HG03469 (cell line): ENCODE results near the gene C2CD2.

ENCODE experiments used
- ATAC-seq: cut with Tn5 transposase; IDR thresholded peaks from one replicate; pipeline ENCODE4 v1.9.1; 2021; ENCODE audit warnings: mild to moderate bottlenecking, moderate library complexity, moderate number of reproducible peaks; ENCODE audit not compliant: unreplicated experiment

Gene C2CD2

DNA sequence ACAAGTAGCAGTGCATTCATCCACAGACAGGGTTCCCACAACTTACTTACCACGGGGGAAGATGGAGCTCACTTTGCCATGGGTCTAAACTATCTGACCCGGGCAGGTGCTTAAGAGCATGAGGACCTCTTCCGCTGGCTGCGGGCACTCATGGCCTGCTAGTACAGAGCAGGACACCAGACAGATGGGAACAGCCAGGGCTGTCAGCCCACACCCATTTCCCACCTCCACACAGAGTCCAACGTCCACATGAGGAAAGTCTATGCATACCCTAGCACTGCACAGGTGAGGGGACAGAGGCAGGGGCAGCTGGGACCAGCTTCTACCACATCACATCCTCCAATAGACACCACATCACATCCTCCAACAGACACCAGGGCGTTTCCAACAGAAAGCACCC, 38.9 kb downstream of the C2CD2 start:
- ATAC-seq, result no peak

DNA sequence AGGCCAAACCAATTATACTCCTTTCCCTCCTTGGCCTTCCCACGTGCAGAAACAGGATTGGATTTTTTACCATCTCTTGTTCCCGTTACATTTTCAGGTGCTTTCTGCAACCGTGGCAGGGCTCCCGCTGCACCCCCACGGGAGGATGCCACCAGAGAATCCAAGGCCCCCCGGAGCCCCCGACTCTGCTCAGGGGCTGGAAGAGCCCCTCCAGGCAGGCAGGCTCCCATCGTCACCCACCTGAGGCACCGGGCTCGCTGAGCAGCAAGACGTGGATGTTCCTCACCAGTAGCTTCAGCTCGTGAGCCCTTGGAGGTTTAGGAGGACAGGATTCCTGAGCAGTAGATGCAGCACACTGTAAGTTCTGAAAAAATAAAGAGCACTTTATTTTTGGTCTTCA, 39.5 kb downstream of the C2CD2 start:
- ATAC-seq, result no peak

DNA sequence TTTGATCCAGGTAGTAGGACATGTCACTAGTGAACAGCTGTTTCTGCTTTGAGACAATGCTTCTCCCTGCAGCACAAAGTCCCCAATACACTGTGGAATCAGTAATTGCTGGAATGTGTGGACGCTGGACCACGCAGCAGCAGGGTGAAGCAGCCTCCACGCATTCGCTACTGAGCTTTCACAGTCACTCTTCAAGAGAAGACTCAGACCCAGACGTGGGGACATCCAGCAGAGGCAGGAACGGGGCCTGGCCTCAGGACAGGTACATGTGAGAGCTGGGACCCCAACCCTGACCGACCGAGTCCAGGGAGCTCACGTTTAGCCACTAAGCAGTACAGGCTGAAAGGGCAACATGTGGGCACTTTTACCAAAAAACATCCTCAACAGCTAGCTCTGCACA, 40.6 kb downstream of the C2CD2 start:
- ATAC-seq, result no peak

DNA sequence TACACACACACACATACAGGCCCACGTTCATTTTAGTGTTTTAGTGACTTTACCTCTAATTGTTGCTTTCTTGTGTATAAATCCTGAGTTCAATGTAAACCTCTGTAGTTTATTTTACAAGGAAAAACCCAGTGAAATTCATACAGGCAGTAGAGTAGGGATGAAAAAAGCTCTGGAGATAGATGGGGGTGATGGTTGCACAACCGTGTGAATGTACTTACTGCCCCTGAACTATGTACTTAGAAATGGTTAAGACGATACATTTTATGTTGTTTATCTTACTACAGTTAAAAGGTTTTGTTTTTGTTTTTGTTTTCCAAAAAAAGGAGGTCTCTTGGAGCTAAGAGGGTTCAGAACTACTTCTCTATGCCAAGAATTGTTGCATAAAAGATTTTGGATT, 45.0 kb downstream of the C2CD2 start:
- ATAC-seq, result no peak

DNA sequence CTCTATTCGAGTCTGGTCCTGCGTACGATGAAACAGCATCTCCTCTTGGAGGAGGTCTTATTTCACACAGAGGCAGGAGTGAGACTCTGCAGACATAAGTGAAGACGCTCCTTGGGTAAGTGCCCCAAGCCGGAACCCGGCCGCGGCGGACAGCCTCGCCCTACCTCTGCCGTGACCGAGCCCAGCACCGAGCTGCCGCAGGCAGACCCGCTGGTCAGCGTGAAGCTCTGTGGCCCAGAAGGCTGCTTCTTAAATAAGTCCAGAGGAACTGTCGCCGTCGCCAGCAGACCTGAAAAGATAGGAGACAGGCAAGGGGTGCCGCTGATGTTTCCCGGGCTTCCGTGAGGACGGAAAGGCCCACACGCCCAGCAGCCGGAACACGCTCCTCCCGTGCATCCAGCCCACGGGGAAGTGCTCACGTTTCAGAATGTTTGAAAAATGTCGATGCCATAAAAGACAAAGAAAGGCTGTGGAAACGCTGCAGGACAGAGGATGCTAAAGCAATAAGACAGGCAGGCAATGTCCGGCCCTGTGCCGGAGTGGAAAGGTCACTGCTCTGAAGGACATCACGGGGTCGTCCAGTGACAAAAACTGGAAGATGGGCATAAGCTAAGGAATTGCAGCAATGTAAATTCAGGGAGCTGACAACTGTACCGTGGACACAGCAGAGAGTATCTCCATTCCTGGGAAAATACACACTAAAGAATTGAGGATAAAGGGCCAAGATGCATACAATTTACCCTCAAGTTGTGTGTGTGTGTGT, 46.1 kb downstream of the C2CD2 start:
- ATAC-seq, result no peak

DNA sequence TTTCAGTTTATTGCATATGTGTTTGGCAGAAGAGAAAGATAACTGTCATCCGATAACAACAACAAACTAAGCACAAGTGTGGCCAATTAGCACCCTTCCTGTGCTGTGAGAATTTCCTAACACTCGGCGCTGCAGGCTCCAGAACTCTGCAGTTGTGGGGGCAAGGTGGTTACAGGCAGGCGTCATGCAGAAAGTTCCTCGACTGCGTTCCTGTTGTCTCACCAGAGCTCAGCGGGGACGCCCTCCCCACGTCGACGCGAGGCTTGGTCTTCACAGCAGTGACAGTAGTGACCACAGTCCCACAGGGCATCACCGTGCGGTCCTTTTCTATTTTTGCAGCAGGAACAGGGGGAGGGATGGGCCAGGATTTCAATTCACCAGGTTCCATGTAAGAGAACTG, 47.0 kb downstream of the C2CD2 start:
- no peak for ATAC-seq

DNA sequence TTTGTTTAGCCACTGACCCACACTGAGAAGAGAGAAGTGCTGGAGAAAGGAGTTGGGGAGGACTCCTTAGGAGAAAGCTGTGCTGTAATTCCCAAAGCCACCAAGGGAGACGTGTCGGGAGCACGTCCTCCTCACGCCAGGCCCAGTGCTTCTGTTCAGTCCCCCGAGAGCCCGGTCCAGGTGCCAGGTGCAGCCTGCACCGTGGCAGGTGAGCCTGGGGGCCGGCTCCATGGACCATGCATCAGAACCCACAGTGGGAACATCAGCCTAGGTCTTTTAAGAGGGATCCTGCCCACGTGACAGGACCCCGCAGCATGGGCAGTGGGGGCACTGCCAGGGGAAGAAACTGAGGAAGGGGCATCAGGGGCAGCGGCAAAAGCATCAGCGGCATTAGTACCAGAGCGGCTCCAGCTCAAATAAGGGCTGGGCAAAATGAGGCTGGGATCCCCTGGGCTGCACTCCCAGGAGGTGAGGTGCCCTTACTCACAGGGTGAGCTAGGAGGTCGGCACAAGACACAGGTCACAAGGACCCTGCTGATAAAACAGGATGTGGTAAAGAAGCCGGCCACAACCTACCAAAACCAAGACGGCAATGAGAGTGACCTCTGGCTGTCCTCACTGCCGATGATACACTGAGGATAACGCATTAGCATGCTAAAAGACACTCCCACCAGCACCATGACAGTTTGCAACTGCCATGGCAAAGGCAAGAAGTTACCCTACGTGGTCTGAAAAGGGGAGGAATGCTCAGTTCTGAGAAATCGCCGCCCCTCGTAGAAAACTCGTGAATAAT, 50.1 kb downstream of the C2CD2 start:
- no peak for ATAC-seq

DNA sequence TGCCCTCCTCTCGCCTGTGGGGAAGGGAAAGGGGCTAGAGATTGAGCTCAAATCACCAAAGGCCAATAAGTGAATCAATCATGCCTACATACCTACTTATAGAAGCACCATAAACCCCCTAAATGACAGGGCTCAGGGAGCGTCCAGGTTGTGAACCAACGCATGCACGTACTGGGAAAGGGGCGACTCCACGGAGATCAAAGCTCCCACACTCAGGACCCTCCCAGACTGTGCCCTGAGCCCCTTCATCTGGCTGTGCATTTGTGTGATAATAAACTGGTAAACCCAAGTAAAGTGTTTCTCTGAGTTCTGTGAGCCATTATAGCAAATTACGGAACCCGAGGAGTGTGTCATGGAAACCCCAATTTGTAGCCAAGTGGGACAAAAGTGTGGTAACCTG, 50.9 kb downstream of the C2CD2 start:
- ATAC-seq, result no peak

DNA sequence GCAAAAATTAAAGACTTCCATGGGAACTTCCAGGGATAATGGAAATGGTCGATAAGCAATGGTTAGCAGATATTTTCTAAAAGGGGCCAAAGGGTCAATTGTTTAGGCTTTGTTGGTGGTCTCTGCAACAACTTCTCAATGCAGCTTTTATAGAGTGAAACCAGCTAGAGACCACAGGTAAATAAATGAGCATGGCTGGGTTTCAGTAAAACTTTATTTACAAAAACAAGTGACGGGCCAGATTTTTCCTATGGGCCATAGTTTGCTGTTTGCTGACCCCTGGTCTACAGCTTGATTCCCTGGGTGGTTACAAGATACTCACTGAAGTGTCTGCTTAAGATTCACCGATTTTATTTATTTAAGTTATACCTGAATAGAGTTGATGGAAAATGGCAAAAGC, 52.0 kb downstream of the C2CD2 start:
- no peak for ATAC-seq

DNA sequence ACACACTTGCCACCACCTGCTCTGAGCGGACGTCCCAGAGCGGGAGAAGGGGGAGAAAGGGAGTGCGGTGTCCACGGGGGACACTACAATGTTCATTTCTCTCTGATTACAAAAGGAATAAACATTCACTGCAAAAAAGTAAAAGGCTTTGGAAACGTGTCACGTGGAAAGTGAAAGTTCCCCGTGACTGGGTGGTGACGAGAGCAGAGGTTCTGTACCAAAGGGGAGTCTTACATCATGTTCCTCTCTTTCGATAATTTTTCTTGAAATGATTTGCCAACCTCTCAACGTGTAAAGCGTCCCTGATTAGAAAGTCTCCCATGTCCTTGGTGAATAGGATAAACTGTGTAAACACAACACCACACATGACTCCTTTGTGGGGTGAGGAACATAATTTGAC, 52.7 kb downstream of the C2CD2 start:
- ATAC-seq, result no peak

DNA sequence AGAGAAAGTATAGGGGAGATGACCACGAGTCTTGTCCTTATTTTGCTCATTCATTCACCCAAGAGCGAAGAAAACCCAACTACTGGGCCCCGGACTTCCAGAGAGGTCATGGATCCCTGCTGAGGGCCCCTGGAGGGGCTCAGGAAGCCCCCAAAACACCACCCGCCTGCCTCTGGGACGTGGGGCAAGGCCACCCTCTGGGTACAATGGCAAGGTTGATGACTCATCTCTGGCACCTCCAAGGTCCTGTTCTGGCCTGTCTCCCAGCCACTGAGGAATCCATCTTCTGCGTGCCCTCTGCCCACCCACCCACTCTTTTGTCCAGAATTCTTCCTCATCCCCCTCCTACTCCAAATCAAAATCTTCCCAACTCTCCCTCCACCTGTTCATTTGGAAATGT, 53.4 kb downstream of the C2CD2 start:
- ATAC-seq, result no peak

DNA sequence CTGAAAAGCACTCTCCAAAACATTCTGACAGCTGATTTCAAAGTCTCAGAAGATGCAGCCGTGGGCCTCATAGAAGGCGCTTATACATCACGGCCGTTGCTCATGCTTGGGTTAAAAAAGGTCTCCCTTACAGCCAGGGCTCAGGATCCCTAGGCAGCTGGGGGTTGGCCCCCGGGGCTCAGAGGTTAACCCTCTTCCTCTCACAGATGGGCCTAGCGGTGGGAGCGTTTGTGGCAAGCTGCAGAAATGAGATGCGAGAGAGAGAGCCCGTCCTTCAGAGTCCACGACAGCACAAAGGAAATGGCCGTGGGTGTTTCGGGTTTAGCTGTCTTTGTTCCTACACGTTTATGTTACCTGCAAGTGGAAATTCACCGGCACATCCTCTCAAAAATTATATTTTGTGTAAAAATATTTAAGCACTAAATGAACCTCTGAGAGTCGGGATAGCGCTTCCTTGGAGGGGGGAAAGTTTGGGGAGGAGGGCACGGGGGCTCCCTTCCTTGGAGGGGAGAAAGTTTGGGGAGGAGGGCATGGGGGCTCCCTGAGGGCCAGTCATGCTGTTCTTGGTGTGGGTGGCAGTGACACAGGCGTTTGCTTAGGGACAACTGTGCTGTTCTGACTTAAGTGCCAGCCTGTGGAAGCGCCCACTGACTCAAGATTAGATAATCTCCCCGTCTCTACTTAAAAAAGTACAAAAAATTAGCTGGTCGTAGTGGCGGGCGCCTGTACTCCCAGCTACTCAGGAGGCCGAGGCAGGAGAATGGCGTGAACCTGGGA, 54.2 kb downstream of the C2CD2 start:
- ATAC-seq, result no peak

DNA sequence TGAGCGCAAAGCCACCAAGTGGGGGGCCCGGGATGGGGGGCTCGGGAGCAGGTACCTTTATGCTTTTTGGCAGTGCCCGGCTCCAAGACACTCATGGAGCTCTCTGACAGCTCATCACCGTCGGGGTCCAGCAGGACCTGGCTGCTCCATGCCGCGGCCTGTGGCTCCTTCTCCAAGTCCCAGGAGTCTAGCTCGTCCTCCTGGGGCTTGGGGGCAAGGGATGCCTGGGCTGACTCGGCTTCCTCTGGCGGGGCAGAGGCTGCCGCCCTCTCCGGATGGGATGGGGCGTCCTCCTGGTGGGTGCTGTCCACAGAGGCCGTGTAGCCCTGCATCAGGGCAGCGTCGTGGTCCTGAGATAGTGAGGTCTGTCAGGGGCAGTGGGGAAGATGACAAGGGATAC, 54.8 kb downstream of the C2CD2 start:
- ATAC-seq, result no peak

DNA sequence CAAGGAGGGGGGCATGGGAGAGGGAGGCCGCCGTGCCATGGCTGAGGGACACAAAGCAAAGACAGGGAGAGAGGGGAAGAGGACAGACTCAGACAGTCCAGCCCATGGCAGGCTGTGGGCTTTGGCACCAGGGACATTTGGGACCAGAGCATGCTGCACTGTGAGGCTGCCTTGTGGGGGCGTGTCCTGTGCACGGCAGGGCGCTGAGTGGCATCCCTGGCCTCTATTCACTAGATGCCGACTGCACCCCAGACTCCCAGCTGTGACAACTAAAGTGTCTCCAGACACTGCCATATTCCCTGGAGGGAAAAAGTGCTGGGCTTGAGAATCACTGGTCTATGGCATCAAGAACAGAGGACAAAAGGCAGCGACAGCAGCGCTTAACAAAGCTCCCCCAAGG, 56.1 kb downstream of the C2CD2 start:
- no peak for ATAC-seq

DNA sequence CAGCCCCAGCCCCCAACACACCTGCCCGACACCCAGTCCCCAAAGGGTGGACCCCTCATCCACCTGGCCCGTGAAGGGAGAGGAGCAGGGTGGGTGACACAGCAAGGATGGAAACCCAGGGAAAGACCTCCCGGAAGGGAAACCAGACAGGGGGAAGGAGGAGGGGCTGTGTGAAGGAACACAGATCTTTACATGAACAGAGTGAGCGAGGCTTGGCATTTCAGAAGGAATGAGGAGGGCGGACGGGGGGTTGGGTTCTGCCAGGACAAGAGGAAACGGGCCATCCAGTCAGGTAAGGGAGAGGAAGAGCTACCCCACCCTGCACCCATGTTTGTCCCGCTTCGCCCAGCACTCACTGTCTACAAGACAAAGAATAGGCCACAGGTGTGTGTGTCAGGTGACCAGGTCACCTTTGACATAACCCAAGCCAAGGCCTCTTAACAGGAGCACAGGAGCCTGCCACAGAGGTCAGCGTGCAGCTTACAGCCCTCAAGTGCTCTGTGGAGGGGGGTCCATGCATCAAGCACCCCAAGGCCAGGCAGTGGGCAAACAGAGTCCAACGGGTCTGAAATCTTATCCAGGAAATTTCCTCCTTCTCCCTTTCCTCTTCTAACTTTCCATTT, 56.7 kb downstream of the C2CD2 start:
- ATAC-seq, result no peak

DNA sequence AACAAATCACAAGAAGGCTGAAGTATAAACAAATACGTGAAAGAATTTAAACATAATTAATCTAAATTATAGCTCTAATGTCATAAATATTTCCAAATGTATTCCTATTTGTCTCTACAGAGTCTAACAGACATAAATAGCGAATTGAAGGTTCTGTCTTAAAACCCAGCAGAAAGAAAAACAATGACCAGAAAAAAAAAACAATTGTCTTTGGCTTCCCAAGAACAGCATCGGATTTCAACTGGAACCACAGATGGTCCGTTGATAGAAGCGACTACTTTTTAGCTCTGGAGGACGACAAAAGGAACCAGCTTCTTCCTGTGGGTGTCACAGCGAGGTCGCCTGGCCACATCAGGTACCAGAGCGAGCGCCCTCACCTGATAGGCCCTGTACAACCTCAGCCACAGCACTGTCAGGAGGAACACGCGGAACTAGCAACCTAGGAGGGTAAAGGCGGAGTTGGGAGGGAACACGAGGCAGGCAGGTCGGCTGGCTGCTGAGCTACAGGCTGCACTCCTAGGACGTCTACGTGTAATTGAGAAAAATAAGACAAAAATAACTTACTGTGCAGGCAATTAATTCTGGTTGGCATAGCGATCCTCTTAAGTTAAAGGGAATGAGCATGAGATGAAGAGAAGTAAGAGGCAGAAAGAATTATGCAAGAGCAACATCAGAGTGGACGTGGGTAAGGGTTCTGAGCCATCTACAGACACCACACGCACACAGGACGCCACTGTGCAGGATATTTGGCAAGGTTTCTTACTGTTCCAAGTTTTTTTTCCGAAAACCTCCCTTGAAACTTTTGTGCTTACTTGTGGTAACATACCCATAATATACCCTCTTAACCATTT, 58.0 kb downstream of the C2CD2 start:
- ATAC-seq, result no peak

DNA sequence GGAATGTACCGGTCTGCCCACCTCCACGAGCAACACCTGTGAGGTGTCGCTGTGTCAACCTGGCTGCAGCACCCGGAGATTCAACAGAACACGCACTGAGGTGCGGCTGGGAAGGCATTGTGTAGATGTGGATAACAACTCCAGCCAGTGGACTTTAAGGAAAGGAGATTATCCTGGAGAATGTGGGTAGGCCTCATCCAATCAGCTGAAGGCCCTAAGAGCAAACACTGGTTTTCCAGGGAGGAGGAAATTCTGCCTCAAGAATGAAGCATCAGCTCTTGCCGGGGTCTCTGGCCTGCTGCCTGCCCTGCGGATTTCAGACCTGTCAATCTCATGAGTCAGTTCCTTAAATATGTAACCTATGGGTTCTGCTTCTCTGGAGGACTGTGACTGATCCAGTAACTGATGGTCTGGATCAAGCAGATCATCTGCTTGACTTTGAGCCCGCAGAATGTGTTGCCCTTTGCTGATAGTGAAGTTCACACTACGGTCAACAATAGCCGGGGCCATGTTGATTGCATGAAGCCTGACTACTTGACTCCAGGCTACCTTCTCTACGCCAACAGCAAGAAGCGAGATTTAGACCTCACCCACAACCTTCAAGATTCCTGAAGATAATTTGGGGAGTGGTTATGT, 58.8 kb downstream of the C2CD2 start:
- ATAC-seq, result no peak

DNA sequence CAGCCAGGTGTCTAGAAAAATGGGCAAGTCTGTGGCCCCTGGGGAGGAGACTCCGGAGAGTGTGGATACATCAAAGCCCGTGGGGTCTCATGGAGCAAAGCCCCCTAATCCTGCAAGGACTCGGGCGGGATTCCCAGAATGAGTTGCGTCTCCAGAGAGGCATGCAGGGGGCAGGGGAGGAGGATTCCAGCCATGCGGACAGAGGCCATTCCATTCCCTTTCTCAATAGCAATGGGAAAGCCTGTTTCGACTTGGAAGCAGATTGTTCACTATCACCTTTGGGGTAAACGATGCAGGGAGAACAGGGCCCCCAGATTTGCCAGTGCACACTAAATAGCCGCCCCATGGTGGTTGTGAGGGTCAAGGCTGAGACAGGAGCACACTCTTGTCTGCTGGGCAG, 59.3 kb downstream of the C2CD2 start:
- ATAC-seq, result no peak

DNA sequence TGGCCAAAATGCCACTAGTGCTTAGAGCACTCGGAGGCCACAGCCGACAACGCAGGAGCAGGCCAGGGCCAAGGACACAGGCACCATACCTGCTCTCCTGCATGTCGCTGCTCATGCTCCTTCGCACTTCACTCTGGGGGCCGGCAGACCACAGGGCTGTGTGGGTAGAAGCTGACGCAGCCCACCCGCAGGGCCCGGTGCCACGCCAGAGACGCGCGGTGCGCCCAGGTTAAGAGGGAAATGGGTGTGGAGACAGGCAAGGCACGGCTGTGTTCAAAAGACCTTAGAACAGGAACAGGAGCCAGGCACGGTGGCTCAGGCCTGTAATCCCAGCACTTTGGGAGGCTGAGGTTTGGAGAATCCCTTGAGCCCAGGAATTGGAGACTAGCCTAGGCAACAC, 61.1 kb downstream of the C2CD2 start:
- ATAC-seq, result no peak

DNA sequence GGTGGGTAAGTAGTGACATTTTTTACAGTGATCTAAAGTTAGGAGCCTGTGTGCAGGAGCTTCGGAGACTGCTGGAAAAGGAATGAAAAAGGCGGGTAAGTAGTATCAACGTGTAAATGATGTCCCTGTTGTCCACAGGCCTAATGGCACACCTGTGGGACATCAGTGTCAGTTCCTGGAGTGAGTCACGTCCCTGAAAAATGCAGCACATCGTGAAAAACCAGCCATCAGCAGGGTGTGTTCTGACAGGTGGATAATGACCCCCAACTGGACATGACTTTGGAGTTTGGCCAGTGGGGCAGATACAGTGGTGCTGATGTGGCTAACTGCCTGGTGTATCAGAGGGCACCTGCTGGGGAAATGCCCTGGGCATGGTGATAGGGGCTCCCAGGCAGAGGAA, 62.7 kb downstream of the C2CD2 start:
- ATAC-seq, result no peak
